ENCODE results near the gene MYO5C. TPM values are rescaled to one million over a fixed set of nuclear protein-coding genes. Genes with fewer than 3 reads are reported as not detected.
"Not testable (repeated sequence)": the region's sequence is repeated elsewhere in the genome, so short reads cannot be mapped to it uniquely, and the experiment has no call there.

Gene MYO5C
- total RNA-seq, 1 donor, result 0.36 TPM

DNA sequence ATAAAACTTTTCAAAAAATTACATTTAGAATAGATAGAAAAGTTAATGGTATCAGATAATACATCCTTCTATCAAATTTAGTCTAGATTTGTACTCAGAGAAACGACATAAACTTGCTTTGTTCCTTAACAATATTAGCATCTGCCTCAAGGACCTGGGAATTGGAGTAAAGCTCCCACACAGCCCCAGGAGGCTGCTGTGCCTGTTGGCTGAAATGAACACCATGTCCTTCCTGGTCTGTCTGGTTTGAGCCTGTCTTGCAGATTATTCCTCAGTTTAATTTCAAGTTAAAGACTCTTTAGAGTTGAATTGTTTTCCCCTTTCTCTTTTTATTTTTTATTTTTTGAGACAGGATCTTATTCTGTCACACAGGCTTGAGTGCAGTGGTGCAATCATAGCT is 123.8 kb downstream of the MYO5C start:
- TF ChIP-seq, protein P1, sequence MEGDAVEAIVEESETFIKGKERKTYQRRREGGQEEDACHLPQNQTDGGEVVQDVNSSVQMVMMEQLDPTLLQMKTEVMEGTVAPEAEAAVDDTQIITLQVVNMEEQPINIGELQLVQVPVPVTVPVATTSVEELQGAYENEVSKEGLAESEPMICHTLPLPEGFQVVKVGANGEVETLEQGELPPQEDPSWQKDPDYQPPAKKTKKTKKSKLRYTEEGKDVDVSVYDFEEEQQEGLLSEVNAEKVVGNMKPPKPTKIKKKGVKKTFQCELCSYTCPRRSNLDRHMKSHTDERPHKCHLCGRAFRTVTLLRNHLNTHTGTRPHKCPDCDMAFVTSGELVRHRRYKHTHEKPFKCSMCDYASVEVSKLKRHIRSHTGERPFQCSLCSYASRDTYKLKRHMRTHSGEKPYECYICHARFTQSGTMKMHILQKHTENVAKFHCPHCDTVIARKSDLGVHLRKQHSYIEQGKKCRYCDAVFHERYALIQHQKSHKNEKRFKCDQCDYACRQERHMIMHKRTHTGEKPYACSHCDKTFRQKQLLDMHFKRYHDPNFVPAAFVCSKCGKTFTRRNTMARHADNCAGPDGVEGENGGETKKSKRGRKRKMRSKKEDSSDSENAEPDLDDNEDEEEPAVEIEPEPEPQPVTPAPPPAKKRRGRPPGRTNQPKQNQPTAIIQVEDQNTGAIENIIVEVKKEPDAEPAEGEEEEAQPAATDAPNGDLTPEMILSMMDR (IDR thresholded peaks at IDR 0.05; ENCODE audit: insufficient read depth, low read length), result no peak
- DNase-seq (ENCODE audit: low read depth), result no peak
- no peak overlapping the region for H3K4me3 ChIP-seq (ENCODE audit: low read depth, low read length)

DNA sequence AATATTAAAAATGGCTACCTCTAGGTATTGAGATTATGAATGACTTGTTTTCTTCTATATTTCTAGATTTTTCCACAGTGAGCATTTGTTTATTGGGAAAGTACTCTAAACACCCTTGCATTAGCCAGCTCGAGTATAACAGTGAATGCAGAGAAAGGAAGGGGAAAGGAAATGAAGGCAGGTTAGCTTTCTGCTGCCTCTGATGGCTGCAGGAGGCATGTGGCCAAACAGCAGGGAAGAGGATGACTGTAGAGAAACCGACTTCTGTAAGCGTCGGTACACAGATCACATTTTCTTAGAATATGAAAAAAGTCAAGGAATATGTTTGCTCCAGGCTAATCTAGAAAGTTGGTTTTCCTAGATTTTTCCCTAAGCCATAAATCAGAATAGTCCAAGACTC is 124.2 kb downstream of the MYO5C start:
- TF ChIP-seq, protein P1 (IDR thresholded peaks at IDR 0.05; ENCODE audit: insufficient read depth, low read length), result peak; percentile 25
- peak; percentile 12 for DNase-seq (ENCODE audit: low read depth)
- no peak overlapping the region for H3K4me3 ChIP-seq (ENCODE audit: low read depth, low read length)

DNA sequence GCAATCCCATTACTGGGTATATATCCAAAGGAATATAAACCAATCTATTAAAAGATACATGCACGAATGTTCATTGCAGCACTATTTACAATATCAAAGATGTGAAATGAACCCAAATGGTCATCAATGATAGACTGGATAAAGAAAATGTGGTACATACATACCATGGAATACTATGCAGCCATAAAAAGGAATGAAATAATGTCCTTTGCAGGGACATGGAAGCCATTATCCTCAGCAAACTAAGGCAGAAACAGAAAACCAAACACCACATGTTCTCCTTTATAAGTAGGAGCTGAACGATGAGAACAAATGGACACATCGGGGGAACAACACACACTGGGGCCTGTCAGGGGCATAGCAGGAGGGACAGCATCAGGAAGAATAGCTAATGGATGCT is 125.4 kb downstream of the MYO5C start:
- DNase-seq (ENCODE audit: low read depth); H3K4me3 ChIP-seq (ENCODE audit: low read depth, low read length): not testable (repeated sequence)

DNA sequence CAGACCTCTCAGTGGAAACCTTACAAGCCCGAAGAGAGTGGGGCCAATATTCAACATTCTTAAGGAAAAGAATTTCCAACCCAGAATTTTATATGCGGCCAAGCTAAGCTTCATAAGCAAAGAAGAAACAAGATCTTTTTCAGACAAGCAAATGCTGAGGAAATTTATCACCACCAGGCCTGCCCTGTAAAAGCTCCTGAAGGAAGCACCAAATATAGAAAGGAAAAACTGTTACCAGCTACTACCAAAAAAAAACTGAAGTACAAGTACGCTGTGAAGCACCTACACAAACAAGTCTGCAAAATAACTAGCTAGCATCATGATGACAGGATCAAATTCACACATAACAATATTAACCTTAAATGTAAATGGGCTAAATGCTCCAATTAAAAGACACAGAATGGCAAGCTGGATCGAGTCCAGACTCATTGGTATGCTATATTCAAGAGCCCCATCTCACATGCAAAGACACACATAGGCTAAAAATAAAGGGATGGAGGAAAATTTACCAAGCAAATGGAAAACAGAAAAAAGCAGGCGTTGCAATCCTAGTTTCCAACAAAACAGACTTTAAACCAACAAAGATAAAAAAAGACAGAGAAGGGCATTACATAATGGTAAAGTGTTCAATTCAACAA is 130.0 kb downstream of the MYO5C start:
- DNase-seq (ENCODE audit: low read depth), result not testable (repeated sequence)

DNA sequence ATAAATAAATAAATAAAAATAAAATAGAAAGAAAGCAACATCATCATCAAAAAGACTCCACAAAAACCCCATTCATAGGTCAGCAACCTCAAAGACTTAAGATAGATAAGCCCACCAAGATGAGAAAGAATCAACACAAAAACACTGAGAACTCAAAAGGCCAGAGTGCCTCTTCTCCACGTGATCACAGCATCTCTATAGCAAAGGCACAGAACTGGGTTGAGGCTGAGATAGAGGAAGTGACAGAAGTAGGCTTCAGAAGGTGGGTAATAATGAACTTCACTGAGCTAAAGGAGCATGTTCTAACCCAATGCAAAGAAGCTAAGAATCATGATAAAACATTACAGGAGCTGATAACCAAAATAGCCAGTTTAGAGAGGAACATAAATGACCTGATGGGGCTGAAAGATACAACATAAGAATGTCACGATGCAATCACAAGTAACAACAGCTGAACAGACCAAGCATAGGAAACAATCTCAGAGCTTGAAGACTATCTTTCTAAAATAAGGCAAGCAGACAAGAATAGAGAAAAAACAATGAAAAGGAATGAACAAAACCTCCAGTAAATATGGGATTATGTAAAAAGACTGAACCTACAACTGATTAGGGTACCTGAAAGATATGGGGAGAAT is 130.9 kb downstream of the MYO5C start:
- TF ChIP-seq, protein P1 (IDR thresholded peaks at IDR 0.05; ENCODE audit: insufficient read depth, low read length), result no peak
- DNase-seq (ENCODE audit: low read depth), result peak; percentile 50
- no peak overlapping the region for H3K4me3 ChIP-seq (ENCODE audit: low read depth, low read length)

More for the DNA sequence above, 130.0 kb downstream of the MYO5C start:
- H3K4me3 ChIP-seq (ENCODE audit: low read depth, low read length), result not testable (repeated sequence)

DNA sequence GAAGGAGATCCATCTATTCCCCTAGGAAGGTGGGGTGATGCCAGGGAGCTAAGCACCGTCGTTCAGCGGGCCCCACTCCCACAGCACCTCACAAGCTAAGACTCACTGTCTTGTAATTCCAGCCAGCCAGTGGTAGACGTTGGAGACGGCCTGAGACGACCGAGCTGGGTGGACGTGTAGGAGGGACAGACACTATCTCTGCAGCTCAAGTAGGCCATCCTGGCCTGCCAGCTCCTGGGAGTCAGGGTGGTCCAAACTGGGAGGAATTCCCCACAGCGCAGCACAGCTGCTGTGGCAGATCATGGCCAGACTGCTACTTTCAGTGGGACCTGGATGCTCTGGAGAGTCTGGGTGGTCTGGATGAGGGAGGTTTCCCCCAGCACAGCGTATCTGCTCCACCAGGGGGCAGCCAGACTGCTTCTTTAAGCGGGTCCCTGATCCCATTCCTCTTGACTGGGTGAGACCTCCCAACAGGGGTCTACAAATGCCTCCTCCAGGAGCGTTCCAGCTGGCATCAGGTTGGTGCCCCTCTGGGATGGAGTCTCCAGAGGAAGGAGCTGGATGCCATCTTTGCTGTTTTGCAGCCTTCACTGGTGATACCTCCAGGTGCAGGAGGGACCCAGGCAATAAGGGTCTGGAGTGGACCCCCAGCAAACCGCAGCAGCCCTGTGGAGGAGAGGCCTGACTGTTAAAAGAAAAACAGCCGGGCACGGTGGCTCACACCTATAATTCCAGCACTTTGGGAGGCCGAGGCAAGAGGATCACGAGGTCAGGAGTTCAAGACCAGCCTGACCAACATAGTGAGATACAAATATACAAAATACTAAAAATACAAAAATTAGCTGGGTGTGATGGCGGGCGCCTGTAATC is 132.0 kb downstream of the MYO5C start:
- no peak overlapping the region for H3K4me3 ChIP-seq (ENCODE audit: low read depth, low read length)
- TF ChIP-seq, protein P1 (IDR thresholded peaks at IDR 0.05; ENCODE audit: insufficient read depth, low read length), result no peak
- no peak for DNase-seq (ENCODE audit: low read depth)

DNA sequence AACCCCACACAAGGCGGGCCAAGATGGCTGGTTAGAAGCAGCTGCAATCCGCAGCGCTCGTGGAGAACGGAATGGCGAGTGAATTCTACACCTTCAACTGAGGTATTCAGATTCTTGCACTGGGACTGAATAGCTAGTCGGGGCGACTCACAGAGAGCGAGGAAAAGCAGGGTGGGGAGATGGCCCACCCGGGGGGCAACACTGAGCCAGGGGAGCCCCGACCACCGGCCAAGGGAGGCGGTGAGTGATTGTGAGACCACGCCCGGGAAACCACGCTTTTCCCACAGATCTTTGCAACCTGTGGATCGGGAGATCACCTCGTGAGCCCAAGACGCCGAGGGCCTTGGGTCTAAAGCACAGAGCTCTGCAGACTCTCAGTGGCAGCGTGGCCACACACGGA is 132.7 kb downstream of the MYO5C start:
- TF ChIP-seq, protein P1 (IDR thresholded peaks at IDR 0.05; ENCODE audit: insufficient read depth, low read length), result no peak
- DNase-seq (ENCODE audit: low read depth), result no peak
- no peak overlapping the region for H3K4me3 ChIP-seq (ENCODE audit: low read depth, low read length)
